Heart left ventricle (tissue), 13 donors: Measurements from ENCODE around the gene GUCA1A.

ENCODE experiments used
- CTCF ChIP-seq, 12 donors: fragments of 200-600 bp; sonication (generic) in 4 of 12; IDR thresholded peaks; one replicate each; pipeline versions ENCODE4 v1.5.0 to v1.8.0; 2018 to 2022; ENCODE audit warnings: antibody characterized with exemption in 12 of 12, mild to moderate bottlenecking in 5 of 12
- POLR2A ChIP-seq, 2 donors: fragments of 450-650 bp; IDR thresholded peaks; one replicate each; pipeline ENCODE4 v1.6.1; 2017; ENCODE audit warnings: antibody characterized with exemption in 2 of 2, mild to moderate bottlenecking in 2 of 2, moderate library complexity in 2 of 2
- donor health status: ischemic (EF 13 %, LVEDD 7.1; RV severe dilation, severe dysfunction).
- donor health status: DM: no; HTN: yes; CAD: no.
- donor health status: DM: no; HTN: no; CAD: no.
- donor health status: ischemic (EF 25% LVEDD 6.9; RV normal size, moderate dysfunction).
- donor health status: ischemic (EF 25% LVEDD 5.7; RV mildly dilated, moderate dysfunction).
- donor health status: ischemic (EF 35%, LVEDD 5.7; RV mildly dilated, moderate dysfunction).
- donor health status: nonischemic (EF 11% LVEDD 7.7; RV severe dilation, severe dysfunction).
- donor health status: DM: yes; HTN: yes; CAD: no.
- donor health status: PGD.
- donor health status: ischemic (EF 29% LVEDD 5.4; RV normal size, mild dysfunction).
- donor health status: nonischemic (EF 23%, LVEDD 6.1; RV moderate dilation, normal function).

DNA sequence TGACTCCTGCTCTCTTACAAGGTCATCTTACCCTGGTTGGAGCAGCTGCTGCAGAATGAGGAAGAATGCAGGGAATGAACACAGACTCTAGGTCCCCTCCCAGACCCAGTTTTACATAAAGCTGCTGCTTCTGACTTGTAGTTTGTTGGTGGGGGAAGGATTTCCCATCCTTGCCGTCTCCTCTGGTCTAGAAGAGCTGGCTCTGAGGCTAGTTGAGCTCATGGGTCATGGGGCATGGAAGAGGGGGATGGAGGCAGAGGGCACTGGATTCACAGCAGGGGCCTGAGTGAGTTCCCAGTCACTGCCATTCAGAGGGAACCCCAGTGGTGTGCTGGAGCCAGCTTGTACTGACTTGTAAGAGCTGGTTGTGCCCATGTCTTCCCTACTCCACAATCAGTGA lies 9.2 kb upstream of the GUCA1A start:
- TF ChIP-seq CTCF (IDR thresholded peaks at IDR 0.05) = no peak
- TF ChIP-seq POLR2A (IDR thresholded peaks at IDR 0.05) = no peak
